KOPT-K1 (cell line): Measurements from ENCODE around the gene LTC4S.
"Not testable (repeated sequence)": the region's sequence is repeated elsewhere in the genome, so short reads cannot be mapped to it uniquely, and the experiment has no call there.

Source experiments
- H3K27ac ChIP-seq: fragments of 200-600 bp; sonication (generic); 2 replicates; pipeline ENCODE4 v1.5.1; 2016; ENCODE audit warnings: antibody characterized with exemption, mild to moderate bottlenecking, low read depth, low read length; ENCODE audit not compliant: poor library complexity, severe bottlenecking
- H3K36me3 ChIP-seq: fragments of 200-600 bp; sonication (generic); 2 replicates; pipeline ENCODE4 v1.5.1; 2017; ENCODE audit warnings: antibody characterized with exemption, mild to moderate bottlenecking, low read length, moderate library complexity; ENCODE audit not compliant: insufficient read depth
- H3K9me3 ChIP-seq: fragments of 200-600 bp; sonication (generic); 2 replicates; pipeline ENCODE4 v1.5.1; 2017; ENCODE audit warnings: antibody characterized with exemption, low read length, mild to moderate bottlenecking; ENCODE audit not compliant: insufficient read depth, poor library complexity, severe bottlenecking

Gene LTC4S

GRCh38 chr5:179833056-179833708 is 39.4 kb downstream of the LTC4S start:
- Histone ChIP-seq H3K9me3 (peaks cover 7% of the 10 kb centered on the region), H3K36me3 (peaks cover 71% of the 10 kb centered on the region), H3K27ac (no peak overlapping the region)

- H3K9me3 ChIP-seq, result peaks cover 7% of the 10 kb centered on the region
- H3K27ac ChIP-seq, result no peak overlapping the region
- peaks cover 75% of the 10 kb centered on the region for H3K36me3 ChIP-seq
These were observed 39.9 kb downstream of the LTC4S start for GRCh38 chr5:179833709-179834070.

- peaks cover 7% of the 10 kb centered on the region for H3K9me3 ChIP-seq
- peaks cover 75% of the 10 kb centered on the region for H3K36me3 ChIP-seq
- no peak overlapping the region for H3K27ac ChIP-seq
These were observed 40.3 kb downstream of the LTC4S start for GRCh38 chr5:179834120-179834519.

GRCh38 chr5:179834871-179835270 is 41.1 kb downstream of the LTC4S start:
- H3K36me3 ChIP-seq, result peaks cover 74% of the 10 kb centered on the region
- H3K27ac ChIP-seq, H3K9me3 ChIP-seq: not testable (repeated sequence)

GRCh38 chr5:179836225-179837019 is 42.6 kb downstream of the LTC4S start:
- peaks cover 66% of the 10 kb centered on the region for H3K36me3 ChIP-seq
- peak overlapping the region; percentile 68 for H3K27ac ChIP-seq
- no peaks in the 10 kb centered on the region for H3K9me3 ChIP-seq

GRCh38 chr5:179837076-179838011 is 43.6 kb downstream of the LTC4S start:
- Histone ChIP-seq H3K27ac (peak overlapping the region; percentile 68), H3K36me3 (peaks cover 60% of the 10 kb centered on the region), H3K9me3 (no peaks in the 10 kb centered on the region)

- peaks cover 3% of the 10 kb centered on the region for H3K9me3 ChIP-seq
- no peak overlapping the region for H3K27ac ChIP-seq
- peaks cover 41% of the 10 kb centered on the region for H3K36me3 ChIP-seq
These were observed 45.8 kb downstream of the LTC4S start for GRCh38 chr5:179839328-179840256.

GRCh38 chr5:179840321-179840720 is 46.5 kb downstream of the LTC4S start:
- Histone ChIP-seq H3K9me3 (peaks cover 10% of the 10 kb centered on the region), H3K36me3 (peaks cover 41% of the 10 kb centered on the region), H3K27ac (no peak overlapping the region)

GRCh38 chr5:179840766-179841165 is 47.0 kb downstream of the LTC4S start:
- Histone ChIP-seq H3K36me3 (peaks cover 40% of the 10 kb centered on the region), H3K27ac (no peak overlapping the region), H3K9me3 (peaks cover 11% of the 10 kb centered on the region)

GRCh38 chr5:179841621-179842020 is 47.8 kb downstream of the LTC4S start:
- no peak overlapping the region for H3K27ac ChIP-seq
- H3K36me3 ChIP-seq, result peaks cover 38% of the 10 kb centered on the region
- peaks cover 11% of the 10 kb centered on the region for H3K9me3 ChIP-seq
